Keratinocyte (primary cell): Measurements from ENCODE around the gene YIPF7. TPM values are rescaled to one million over a fixed set of nuclear protein-coding genes. Genes with fewer than 3 reads are reported as not detected.

ENCODE experiments used
- DNase-seq: peaks from one replicate; pipeline ENCODE4 v3.0.0-alpha.2; 2011; ENCODE audit warnings: low read depth, missing footprints, low spot score
- FAIRE-seq: peaks from 2 replicates; lab custom pipeline; 2011; peaks lifted over from hg19 to GRCh38; lab: Jason Lieb, UNC
- H2AFZ ChIP-seq: 2 replicates; pipeline ENCODE4 v1.6.0; 2012; ENCODE audit warnings: low read length, control low read depth, inconsistent platforms; ENCODE audit not compliant: control insufficient read depth
- H3K27ac ChIP-seq: 2 replicates; pipeline ENCODE4 v1.5.1; 2011; ENCODE audit warnings: low read length; ENCODE audit not compliant: control insufficient read depth, insufficient read depth
- H3K27me3 ChIP-seq: 3 replicates; pipeline ENCODE4 v1.6.0; 2011; ENCODE audit warnings: low read length; ENCODE audit not compliant: control insufficient read depth, insufficient read depth; ENCODE audit errors: extremely low read depth
- H3K36me3 ChIP-seq, 2 experiments: 2 replicates in 1 of 2; 3 replicates in 1 of 2; pipeline ENCODE4 v1.5.1; 2011; ENCODE audit warnings: low read length in 2 of 2, mild to moderate bottlenecking in 1 of 2; ENCODE audit not compliant: control insufficient read depth in 2 of 2, insufficient read depth in 2 of 2; ENCODE audit errors: extremely low read depth in 1 of 2
- H3K4me1 ChIP-seq: 3 replicates; pipeline ENCODE4 v1.5.1; 2011; ENCODE audit warnings: low read length; ENCODE audit not compliant: control insufficient read depth, insufficient read depth; ENCODE audit errors: extremely low read depth
- H3K4me2 ChIP-seq: 3 replicates; pipeline ENCODE4 v1.6.0; 2011; ENCODE audit warnings: low read depth, low read length; ENCODE audit not compliant: control insufficient read depth, insufficient read depth; ENCODE audit errors: extremely low read depth
- H3K4me3 ChIP-seq, 3 experiments: fragments of 200-600 bp in 1 of 3; sonication (generic) in 1 of 3; 2 replicates in 2 of 3; 3 replicates in 1 of 3; pipeline ENCODE4 v1.5.1; 2011 to 2016; ENCODE audit warnings: low read length in 3 of 3, mild to moderate bottlenecking in 3 of 3, control low read depth in 2 of 3, inconsistent platforms in 1 of 3, low read depth in 1 of 3, mixed read lengths in 1 of 3, mixed run types in 1 of 3, moderate library complexity in 1 of 3; ENCODE audit not compliant: control insufficient read depth in 2 of 3, insufficient read depth in 2 of 3; ENCODE audit errors: extremely low read depth in 1 of 3
- H3K79me2 ChIP-seq: 2 replicates; pipeline ENCODE4 v1.6.0; 2012; ENCODE audit warnings: low read length; ENCODE audit not compliant: control insufficient read depth, insufficient read depth
- H3K9ac ChIP-seq: 3 replicates; pipeline ENCODE4 v1.6.0; 2011; ENCODE audit warnings: low read length; ENCODE audit not compliant: control insufficient read depth, insufficient read depth; ENCODE audit errors: extremely low read depth
- H3K9me1 ChIP-seq: 3 replicates; pipeline ENCODE4 v1.6.0; 2011; ENCODE audit warnings: low read length; ENCODE audit not compliant: control insufficient read depth, insufficient read depth; ENCODE audit errors: extremely low read depth
- H3K9me3 ChIP-seq: 2 replicates; pipeline ENCODE4 v1.5.1; 2012; ENCODE audit warnings: low read depth, low read length; ENCODE audit not compliant: control insufficient read depth
- H4K20me1 ChIP-seq: 3 replicates; pipeline ENCODE4 v1.6.0; 2011; ENCODE audit warnings: low read length; ENCODE audit not compliant: control insufficient read depth, insufficient read depth; ENCODE audit errors: extremely low read depth
- CTCF ChIP-seq, 3 experiments: IDR thresholded peaks in 1 of 3; conservative IDR thresholded peaks in 1 of 3; optimal IDR thresholded peaks in 1 of 3; 2 replicates in 2 of 3; 3 replicates in 1 of 3; pipeline versions ENCODE3 to v1.5.1; 2011; ENCODE audit warnings: low read length in 3 of 3, mild to moderate bottlenecking in 3 of 3, moderate library complexity in 2 of 3, control low read depth in 1 of 3, inconsistent platforms in 1 of 3; ENCODE audit not compliant: insufficient read depth in 2 of 3; ENCODE audit errors: extremely low read depth in 1 of 3
- EZH2 ChIP-seq: IDR thresholded peaks from one replicate; pipeline ENCODE4 v1.6.1; 2012; ENCODE audit warnings: inconsistent platforms, mild to moderate bottlenecking, low read length, moderate library complexity
- dilution Hi-C: fragments of 300-500 bp; cut with MboI; formaldehyde crosslinking; loops from one replicate; pipeline ENCODE4 v1.7.0; 2020; ENCODE audit warnings: low sequenced_read_pairs; ENCODE audit not compliant: extremely low pct_ligation_motif_present
- polyA plus RNA-seq, 5 experiments: library from polyadenylated mRNA; depleted of rRNA in 3 of 5; stranded (reverse) in 3 of 5; stranded (forward) in 1 of 5; unstranded in 1 of 5; fragments of >200 nt; gene quantifications; 1 replicate in 1 of 5; 2 replicates in 3 of 5; 3 replicates in 1 of 5; pipeline versions ENCODE4 v1.2.1 to v1.2.3, GENCODE V29; 2011 to 2012; ENCODE audit warnings: missing spikeins in 2 of 5, low read depth in 1 of 5, low replicate concordance in 1 of 5

YIPF7 gene
- polyA plus RNA-seq, 1 donor (not counting 4 experiments of a cell fraction or from before 2014, with no cell fraction given): not detected

DNA sequence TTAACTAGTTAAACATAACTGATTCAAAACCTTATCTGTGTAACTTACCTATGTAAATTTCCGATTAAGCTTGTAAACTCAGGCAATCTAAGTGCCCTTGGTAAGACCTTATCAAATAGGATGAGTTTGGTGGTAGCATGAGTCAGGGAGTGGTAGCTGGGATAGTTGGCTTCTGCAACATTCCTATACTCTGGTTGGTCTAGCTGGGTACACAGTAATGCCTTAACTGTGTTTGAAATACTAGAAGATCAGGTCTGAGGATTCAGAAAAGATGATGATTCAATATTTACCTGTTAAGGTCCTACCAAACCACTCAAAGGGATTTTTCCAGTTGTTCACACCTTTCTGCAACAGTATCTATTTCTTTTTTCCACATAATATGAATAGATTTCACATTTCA, 5.3 kb downstream of the YIPF7 start:
- H3K36me3 ChIP-seq: no peaks in the 10 kb centered on the region
- H3K79me2 ChIP-seq: no peaks in the 10 kb centered on the region
- TF ChIP-seq CTCF (optimal IDR thresholded peaks at IDR 0.05 in 1 of 3, IDR thresholded peaks at IDR 0.05 in 1 of 3, conservative IDR thresholded peaks at IDR 0.05 in 1 of 3; ENCODE audit: extremely low read depth in 1 of 3, insufficient read depth in 2 of 3, low read length in 3 of 3) (no peak), EZH2 (no peak)
- H3K4me1 ChIP-seq: no peaks in the 10 kb centered on the region
- no peak overlapping the region for H3K4me2 ChIP-seq
- dilution Hi-C loops: no loop called here
- no peak overlapping the region for H3K9ac ChIP-seq
- H3K9me3 ChIP-seq: no peaks in the 10 kb centered on the region
- no peak for DNase-seq
- no peaks in the 10 kb centered on the region for H4K20me1 ChIP-seq
- H3K27me3 ChIP-seq: no peaks in the 10 kb centered on the region
- H2AFZ ChIP-seq: no peak overlapping the region
- H3K27ac ChIP-seq: no peak overlapping the region
- no peak for FAIRE-seq
- H3K9me1 ChIP-seq: no peaks in the 10 kb centered on the region
- no peak overlapping the region for H3K4me3 ChIP-seq

DNA sequence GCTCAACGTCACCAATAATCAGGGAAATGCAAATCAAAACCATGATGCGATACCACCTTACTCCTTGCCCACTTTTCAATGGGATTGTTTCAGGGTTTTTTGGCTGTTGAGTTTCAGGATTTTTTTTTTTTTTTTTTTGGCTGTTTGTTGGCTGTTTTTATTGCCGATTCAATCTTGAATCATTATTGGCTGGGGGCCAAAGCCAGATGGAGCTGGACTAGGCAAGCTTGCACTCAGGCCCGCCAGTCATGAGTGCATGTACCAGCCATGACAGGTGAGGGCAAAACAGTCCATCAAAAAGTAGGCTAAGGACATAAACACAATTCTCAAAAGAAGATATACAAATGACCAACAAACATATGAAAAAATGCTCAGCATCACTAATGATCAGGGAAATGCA, 13.3 kb downstream of the YIPF7 start:
- Histone ChIP-seq H4K20me1 (no peaks in the 10 kb centered on the region), H2AFZ (no peak overlapping the region), H3K4me3 (no peak overlapping the region), H3K36me3 (no peaks in the 10 kb centered on the region), H3K9me1 (no peaks in the 10 kb centered on the region), H3K9ac (no peak overlapping the region), H3K79me2 (no peaks in the 10 kb centered on the region), H3K4me2 (no peak overlapping the region), H3K4me1 (no peaks in the 10 kb centered on the region), H3K27ac (no peak overlapping the region), H3K27me3 (no peaks in the 10 kb centered on the region), H3K9me3 (no peaks in the 10 kb centered on the region)
- DNase-seq (no peak), FAIRE-seq (no peak)
- no peak for TF ChIP-seq EZH2
- no peak for TF ChIP-seq CTCF (optimal IDR thresholded peaks at IDR 0.05 in 1 of 3, IDR thresholded peaks at IDR 0.05 in 1 of 3, conservative IDR thresholded peaks at IDR 0.05 in 1 of 3; ENCODE audit: extremely low read depth in 1 of 3, insufficient read depth in 2 of 3, low read length in 3 of 3)
- dilution Hi-C loops: no loop called here
